NCI-H2227 treated with DMSO at 0.1 percent for 48 hours (cell line): ENCODE data around the gene CEND1.

Source experiments
- DNase-seq: peaks from one replicate; lab custom pipeline; 2025; lab: John Stamatoyannopoulos, UW

CEND1 gene

DNA sequence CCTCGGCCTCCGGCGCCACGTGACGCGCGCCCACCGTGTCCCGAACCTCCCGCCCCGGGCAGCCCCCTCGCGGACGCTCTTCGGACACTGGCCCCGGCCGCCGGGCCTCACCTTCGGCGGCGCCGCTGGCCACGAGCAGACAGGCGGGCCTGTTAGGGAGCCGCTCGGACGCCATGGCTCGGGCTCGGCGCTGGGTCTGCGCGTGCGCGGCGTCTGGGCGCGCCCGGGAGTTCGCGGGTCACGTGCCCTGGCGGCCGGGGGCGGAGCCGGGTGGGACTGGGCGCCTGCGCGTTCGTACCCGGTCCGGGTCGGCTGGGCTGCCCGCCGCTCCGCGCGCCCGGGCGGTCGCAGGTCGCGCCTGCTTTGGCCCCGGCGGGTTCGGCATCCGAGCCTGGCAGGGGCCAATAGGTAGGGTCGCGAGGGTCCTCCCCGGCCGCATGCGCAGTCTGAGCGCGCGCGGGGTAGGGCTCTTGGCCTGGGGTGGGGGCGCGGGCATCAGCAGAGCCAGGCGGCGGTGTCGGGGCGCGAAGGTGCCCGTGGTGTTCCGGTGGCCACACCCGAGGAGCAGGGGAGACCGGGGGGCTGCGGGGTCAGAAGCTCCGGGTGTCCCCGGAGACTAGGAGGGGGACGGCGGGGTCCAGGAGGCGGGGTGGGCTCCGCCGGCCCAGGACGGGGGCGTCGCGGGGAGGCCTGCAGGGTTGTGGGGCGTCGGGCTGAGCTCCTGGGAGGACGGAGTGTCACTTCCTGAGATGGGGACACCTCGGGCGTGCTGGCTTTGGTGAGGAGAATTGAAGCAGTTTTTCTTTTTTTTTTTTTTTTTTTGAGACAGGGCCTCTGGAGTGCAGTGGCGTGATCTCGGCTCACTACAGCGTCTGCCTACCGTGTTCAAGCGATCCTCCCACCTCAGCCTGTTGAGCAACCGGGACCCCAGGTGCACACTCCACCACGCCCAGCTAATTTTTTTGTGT is 12.3 kb downstream of the CEND1 start, which contains the start of gene GATD1:
TSS of gene GATD1 (minus strand) at position 200 of the 968 bp plus-strand sequence. CDS start at position 175, 25 bp downstream.
- DNase-seq, result peak; percentile 85

DNA sequence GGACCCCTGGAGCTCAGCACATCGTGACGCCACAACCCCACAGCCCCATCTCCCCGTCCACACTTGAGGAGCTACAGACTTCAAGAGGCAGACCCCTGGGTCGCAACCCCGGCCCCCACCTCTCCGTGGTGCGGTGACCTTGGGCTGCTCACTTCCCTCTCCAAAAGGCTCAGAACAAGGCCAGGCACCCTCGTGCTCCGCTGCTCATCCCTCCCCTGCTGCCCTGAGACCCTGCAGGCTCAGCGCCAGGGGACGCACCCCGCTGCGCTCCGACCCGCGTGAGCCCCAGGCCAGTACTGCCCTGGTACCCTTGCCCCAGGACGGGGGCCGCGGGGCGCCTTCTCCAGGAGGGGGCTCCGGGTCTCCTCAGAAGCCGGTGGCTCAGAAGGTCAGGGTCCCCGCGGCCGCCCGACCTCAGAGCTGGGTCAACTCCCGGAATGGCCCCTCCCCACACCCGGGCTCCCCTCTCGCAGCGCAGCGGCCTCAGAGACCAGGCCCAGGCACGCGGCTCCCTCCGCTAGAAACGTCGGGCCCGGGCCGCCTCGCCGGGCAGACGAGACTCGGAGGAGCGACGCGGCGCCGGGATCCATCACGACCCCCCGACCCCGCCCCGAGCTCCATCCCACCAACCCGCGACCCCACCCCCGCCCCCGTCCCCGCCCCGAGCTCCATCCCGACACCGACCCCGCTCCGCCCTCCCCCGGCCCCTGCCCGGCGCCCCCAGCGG is 13.2 kb downstream of the CEND1 start:
- DNase-seq, result no peak

DNA sequence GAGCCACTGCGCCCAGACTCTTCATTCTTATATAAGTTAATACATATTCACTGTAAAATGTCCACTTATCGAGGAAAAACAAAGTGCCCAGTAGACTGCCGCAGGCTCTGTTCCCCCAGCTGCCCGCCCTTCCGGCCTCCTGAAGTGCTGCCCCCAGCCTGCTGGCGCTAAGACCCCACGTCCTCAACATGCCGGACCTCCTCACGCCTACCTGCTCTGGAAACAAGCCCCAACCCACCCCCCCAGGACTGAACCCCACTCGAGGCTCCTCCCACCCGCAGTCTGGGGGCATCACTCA is 13.7 kb downstream of the CEND1 start:
- no peak for DNase-seq

DNA sequence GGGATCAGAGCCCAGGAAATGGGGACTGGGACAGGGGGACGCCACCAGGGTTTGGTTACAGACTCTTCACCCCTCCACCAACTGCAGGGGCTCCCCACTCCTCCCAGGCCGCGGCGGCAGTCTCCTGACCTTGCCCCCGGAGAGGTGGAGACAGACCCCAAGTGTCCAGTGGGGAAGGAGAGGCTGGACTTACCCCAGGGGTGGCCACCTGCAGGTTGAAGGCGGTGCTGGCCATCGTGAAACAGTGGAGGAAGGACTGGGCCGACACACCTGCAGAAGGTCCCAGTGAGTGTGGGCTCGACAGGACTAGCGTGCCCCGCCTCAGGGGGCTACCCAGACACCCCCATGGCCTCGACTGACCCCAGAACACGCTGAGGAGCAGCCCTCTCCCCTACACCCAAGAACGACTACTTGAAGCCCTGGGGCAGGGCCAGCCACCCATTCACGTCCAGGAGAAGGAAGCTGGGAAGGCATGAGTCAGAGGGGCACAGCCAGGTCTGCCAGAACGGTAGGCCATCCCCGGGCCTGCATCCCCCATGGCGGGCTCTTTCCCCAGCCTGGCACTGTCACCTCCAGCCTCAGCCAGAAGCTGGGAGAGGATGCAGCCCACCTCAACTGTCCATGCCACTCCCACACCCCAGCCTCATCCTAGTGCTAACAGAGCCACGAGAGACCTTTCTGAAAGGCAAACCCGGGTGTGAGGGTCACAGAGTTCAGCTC is 14.9 kb downstream of the CEND1 start:
- no peak for DNase-seq

DNA sequence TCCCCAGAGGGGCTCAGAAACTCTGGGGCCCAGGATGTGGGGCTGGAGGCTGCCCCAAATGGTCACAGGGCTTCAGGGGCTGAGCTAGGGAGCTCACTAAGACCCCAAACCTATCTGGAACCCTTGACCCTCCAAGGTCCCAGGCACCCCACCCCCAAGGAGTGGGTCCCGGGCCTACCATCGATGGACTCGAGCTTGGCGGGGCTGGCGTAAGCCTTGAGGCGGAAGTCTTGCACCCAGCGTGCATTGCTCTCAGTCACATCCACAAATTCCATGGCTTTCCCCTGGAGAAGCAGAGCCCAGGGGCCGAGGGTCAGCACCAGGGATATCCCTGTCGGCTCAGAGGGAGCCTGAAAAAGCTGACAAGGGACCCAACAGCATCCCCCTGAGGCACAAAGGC is 16.1 kb downstream of the CEND1 start:
- DNase-seq, result no peak

DNA sequence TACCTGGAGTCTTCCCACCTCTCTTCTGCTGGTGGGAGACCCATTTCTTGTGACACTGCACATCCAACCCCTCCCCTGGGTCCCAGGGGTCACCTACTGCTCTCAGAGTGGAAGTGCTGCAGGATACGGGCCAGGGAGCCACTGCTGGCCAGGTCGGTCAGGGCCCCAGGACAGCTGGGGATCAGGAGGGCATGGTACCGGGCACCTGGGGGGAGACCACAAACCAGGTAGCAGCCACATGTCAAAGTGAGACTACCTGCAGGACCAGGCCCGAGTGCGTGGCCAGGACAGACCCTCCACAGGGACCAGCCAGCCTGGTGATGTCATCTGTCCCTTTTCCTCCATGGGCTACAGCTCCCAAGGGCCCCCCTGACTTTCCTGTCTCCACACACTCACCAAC is 16.5 kb downstream of the CEND1 start:
- no peak for DNase-seq

DNA sequence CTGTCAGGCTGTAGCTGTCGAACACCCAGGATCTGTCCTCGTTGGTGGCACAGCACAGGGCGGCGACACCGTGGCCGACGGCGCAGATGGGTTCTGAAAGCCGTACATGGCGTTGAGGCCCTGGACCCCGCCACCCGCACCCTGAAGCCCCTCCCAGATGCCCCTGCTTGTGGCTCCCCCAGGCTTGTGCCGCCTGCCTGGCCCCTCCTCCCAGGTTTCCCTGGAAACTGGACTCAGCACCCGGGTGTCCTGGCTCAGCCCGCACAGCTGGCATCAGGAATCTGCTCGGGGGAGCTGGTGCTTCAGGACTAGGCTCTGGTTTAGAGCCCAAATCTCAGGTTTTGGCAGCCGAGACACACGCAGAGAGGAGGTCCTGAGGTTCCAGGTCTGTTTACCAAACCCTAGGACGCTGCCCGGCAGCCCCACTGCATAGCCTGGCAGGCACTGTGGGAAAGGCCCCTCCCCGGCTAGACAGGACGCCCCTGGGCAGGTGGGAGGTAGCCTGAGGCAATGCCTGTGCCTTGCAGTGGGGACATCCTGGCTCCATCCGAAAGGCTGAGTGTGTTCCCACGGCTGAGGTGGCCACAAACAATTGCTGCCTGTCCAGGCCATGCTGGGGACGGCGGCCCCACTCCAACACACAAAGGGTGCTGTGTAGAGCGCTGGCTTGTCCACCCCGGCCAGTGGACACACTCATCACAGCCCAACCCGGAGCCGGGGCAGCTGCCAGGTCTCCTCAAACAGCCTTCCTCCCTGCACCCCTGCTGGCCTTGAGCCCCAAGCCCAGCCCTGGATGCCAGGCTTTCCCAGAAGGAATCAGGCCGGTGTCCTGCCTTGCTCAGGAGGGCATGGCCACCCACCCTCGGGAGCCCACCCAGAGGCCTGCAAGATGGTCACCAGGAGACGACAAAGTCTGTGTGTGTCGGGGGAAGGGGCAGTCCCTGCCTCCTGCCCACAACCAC is 17.2 kb downstream of the CEND1 start:
- DNase-seq, result no peak

DNA sequence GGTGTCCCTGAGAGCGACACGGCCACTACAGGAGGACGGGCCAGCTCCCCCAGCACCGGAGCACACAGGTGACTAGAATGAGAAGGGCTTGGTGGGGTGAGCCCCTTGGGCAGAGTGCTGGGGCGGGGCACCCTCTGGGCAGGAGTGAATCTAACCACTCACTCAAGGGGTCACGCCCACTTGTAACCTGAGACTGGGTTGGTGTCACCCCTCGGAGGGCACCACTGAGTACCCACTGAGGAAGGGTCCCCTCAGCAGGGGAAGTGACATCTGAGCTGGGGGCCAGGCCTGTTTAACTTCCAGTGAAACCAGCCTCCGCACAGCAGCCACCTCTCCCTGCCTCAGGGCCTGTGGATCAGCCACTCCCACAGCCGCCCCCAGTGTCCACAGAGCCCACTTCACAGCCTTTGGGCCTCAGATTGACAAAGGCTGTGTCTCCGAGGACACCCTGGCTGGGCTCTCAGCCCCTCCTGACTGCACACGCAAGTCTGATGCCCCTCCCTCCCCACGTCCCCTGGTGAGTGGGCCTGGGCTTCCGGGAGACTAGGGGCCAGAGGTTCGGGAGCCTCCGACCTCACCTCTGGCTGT is 18.2 kb downstream of the CEND1 start:
- no peak for DNase-seq

DNA sequence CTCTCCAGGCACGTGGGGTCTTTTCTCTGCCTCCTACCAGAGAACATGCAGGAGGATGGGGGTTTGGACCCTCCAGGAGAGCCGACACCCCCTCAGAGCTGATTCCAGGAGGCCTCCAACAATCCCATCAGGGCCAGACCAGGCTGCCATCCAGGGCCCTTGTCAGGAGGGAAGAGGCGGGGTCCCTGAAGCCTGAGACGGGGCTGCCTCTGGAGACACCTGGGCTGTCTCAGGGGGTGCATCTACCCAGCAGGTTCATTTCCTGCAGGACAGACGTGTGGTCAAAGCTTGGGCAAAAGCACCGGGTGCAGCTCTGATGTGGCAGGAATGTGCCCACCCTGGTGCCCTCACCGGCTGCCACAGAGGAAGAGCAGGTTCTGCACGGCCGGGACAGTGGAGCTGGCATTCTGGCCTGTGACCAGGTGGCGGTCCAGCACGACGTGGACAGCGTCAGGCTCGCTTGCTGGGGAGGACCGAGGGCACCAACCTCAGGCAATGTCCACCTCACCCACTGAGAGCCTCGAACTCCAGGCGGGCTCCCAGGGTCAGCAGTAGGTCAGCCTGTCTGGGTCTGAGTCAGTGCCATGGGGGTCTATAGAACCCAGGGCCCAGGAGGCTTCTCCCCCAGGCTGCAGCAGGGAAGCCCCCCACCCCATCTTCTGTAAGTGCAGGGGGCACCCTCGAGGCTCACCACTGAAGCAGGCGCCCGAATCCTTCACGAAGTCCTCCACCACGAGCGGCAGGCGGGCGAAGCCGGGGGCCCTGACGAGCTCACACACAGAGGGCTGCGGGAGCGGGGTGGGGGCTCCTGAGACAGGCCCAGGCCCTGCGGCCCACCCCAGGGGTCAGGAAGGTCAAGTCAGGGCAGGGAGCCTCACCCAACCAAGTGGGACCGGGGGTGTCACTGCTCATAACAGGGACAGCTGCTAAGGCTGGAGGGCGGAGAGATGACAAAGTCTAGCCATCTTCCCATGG is 19.0 kb downstream of the CEND1 start:
- no peak for DNase-seq

DNA sequence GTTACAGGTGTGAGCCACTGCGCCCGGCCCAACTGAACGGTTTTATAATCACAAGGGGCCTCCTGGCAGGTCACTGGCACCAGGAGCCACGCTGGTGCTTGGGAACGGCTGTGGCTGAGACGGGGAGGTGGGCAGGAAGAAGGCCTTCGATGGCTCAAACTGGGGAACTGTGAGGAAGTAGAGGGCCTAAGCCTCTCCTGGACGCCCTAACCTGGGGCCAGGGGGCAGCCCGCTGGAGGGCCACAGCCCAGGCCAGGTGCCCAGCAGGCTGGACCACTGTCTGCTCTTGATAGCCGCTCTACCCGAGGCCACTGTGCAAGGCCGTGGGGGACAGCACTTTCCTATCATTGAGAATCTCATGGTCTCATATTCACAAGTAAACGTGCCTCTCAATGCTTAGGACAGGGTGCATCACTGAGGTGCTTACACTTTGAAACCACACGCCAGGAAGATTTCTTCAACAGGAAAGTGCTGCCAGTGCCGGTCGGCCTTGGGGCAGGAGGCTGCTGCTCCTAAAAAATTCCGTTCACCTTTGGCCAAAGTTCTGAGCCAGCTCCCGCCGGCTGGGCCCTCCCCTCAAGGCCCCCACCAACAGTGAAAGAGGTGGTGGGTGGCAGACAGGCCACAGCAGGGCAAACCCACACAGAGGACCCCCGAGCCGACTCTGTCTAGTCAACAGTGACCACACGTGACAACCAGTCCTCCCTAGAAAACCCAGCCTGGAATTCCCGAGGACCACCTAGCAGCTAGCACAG is 19.8 kb downstream of the CEND1 start:
- DNase-seq, result no peak

DNA sequence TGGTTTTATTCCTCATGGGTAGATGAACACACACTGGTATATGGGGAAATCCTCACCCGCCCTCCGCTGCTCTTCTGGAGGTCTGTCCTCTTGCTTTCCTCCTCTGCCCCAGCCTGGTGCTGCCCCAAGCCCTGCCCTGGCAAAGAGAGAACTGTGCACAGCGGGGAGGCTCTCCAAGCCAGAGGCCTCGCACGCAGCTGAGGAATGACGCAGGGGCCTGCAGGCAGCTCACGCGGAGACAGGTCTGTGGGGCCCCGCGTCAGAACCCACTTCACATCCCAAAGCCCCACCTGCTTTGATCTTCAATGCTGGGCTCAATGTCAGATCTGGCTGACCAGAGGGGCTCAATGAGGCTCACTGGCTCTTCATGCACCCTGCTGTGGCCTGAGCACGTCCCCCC is 22.7 kb downstream of the CEND1 start:
- DNase-seq, result no peak

DNA sequence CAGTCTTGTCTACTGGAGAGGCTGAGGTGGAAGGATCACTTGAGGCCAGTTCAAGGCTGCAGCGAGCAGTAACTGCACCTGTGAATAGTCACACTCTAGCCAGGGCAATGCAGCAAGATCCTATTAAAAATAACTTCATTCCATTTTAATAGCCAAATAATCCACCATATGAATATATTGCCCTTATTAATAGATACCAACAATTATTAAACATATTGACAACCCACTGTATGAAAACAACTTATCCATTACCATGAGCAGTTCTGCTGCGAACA is 23.0 kb downstream of the CEND1 start:
- DNase-seq, result no peak

DNA sequence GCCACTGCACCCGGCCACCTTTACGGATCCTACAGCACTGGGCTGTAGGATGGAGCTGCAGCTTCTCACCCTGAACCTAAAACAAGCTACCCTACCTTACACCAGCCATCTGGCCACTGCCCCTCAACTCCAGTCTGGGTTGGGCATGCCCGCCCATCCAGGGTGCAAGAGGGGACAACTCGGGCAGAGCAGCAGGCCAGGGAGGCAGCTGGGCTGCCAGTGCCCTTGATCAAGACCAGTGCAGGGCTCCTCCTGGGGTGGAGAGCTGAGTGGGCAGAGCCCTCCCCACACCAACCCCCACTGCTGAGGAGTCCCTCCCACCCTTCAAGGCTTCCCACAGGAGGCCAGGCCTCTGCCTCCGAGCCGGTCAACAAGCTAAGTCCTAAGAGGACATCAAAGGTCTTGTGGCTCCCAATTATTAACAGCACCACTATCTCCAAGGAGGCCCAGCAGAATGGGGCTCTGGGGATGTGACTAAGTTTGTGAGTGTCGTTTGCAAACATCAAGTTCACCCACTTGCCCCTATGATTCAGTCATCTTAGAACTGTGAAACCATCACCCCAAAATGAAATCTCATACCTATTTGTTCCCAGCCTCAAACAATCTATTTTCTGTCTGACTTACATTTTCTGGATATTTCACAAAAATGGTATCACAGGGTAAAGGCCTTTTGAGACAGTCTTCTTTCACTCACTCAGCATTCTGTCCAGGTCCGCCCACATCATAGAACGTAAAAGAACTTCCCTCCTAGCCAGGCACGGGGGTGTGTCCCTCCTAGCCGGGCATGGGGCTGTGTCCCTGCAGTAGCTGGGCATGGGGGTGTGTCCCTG is 23.6 kb downstream of the CEND1 start:
- no peak for DNase-seq

DNA sequence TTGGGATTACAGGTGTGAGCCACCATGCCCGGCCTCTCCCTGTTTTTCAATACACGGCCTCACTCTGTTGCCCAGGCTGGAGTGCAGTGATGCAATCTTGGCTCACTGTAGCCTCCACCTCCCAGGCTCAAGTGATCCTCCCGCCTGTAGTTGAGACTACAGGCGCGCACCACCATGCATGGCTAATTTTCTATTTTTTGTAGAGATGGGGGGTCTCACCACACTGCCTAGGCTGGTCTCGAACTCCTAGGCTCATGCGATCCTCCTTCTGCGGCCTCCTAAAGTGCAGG is 24.1 kb downstream of the CEND1 start:
- DNase-seq, result no peak

DNA sequence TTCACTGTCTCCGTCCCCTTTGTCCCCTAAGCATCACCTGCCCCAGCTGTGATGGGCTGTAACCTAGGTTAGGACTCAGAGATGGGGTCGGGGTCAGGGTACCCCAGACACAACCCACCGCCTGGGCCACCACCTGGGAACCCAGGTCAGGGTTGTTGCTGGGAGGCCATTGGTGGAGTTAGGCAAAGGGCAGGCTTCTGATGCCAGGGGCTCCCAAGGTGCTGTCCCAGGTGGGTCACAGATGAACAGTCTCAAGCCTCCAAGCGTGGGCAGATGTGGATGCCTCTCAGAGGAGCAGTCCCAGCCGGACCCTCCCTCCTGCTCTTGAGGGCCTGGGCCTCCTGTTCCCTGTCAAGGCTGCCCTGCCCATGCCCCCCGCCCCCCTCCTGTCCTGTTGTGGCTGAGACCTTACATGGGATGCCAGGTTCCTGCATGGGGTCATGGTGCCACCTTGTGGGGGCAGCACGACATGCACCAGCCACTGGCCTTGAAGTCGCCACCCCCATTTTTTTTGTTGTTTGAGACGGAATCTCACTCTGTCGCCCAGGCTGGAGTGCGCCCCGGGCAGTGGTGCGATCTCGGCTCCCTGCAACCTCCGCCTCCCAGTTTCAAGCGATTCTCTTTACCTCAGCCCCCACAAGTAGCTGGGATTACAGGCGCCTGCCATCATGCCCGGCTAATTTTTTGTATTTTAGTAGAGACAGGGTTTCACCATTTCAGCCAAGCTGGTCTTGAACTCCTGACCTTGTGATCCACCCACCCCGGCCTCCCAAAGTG is 24.7 kb downstream of the CEND1 start:
- no peak for DNase-seq

DNA sequence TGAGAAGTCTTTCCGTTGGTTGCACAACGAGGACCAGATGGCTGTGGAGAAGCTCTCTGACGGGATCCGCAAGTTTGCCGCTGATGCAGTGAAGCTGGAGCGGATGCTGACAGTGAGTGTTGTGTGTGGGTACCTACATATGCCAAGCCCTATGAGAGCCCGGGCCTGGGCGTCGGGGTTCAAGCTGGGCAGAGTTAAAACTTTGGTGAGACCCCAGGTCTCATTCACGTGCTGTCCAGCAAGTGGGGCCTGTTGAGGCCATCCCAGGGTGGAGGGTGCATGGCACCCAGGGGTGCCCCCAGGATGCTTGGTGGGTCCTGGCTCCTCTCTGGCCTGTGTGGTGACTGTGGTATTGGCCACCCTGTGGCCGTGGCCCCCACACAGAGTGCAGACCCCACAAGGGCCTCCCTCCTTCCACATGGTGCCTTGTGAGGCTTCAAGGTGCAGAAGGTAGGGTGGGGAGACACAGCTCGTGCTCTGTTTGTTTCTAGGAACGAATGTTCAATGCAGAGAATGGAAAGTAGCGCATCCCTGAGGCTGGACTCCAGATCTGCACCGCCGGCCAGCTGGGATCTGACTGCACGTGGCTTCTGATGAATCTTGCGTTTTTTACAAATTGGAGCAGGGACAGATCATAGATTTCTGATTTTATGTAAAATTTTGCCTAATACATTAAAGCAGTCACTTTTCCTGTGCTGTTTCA is 25.4 kb downstream of the CEND1 start:
- no peak for DNase-seq
